NCI-H2196 treated with DMSO at 0.1 percent for 48 hours (cell line): ENCODE measurements around the gene RDH11.
"Not testable (repeated sequence)": the region's sequence is repeated elsewhere in the genome, so short reads cannot be mapped to it uniquely, and the experiment has no call there.

Experiments
- DNase-seq: peaks from one replicate; lab custom pipeline; 2025; ENCODE audit not compliant: unreplicated experiment; lab: John Stamatoyannopoulos, UW

Gene RDH11

GRCh38 chr14:67704484-67705089 is 9.0 kb upstream of the RDH11 start:
- DNase-seq, result peak; percentile 45

- no peak for DNase-seq
These were observed 8.4 kb upstream of the RDH11 start for GRCh38 chr14:67703997-67704396.

GRCh38 chr14:67701492-67701891 is 5.9 kb upstream of the RDH11 start, which contains the start of gene RDH12:
Gene RDH12 (plus strand): TSS chr14:67701886. CDS start chr14:67722643, 20,757 bp downstream.
- DNase-seq, result not testable (repeated sequence)

GRCh38 chr14:67698179-67698578 is 2.6 kb upstream of the RDH11 start:
- DNase-seq, result no peak

GRCh38 chr14:67697006-67697405 is 1.4 kb upstream of the RDH11 start:
- no peak for DNase-seq

GRCh38 chr14:67694791-67695393 is 672 bp downstream of the RDH11 start:
- DNase-seq, result peak; percentile 77

- no peak for DNase-seq
These were observed 5.6 kb downstream of the RDH11 start for GRCh38 chr14:67690011-67690410.

- no peak for DNase-seq
These were observed 11.7 kb downstream of the RDH11 start for GRCh38 chr14:67683842-67684241.

GRCh38 chr14:67680941-67681340 is 14.6 kb downstream of the RDH11 start:
- no peak for DNase-seq

GRCh38 chr14:67680121-67680602 is 15.4 kb downstream of the RDH11 start:
- no peak for DNase-seq

- no peak for DNase-seq
These were observed 16.6 kb downstream of the RDH11 start for GRCh38 chr14:67679006-67679405.

- DNase-seq, result no peak
These were observed 20.4 kb downstream of the RDH11 start for GRCh38 chr14:67675219-67675582.

- peak; percentile 61 for DNase-seq
These were observed 20.9 kb downstream of the RDH11 start, which contains the start of gene VTI1B for GRCh38 chr14:67674480-67675218. Gene VTI1B (minus strand): TSS chr14:67674632. CDS start chr14:67674489, 143 bp downstream.

- DNase-seq, result peak; percentile 46
These were observed 21.5 kb downstream of the RDH11 start for GRCh38 chr14:67674139-67674479.

GRCh38 chr14:67673451-67673850 is 22.1 kb downstream of the RDH11 start:
- DNase-seq, result no peak

GRCh38 chr14:67668559-67668958 is 27.0 kb downstream of the RDH11 start:
- no peak for DNase-seq

- peak; percentile 26 for DNase-seq
These were observed 28.7 kb downstream of the RDH11 start for GRCh38 chr14:67666750-67667449.

- DNase-seq, result no peak
These were observed 29.7 kb downstream of the RDH11 start for GRCh38 chr14:67665868-67666267.

- no peak for DNase-seq
These were observed 31.9 kb downstream of the RDH11 start for GRCh38 chr14:67663633-67664032.

GRCh38 chr14:67653651-67654280 is 41.8 kb downstream of the RDH11 start:
- DNase-seq, result no peak

- no peak for DNase-seq
These were observed 43.4 kb downstream of the RDH11 start for GRCh38 chr14:67652189-67652588.
